NCI-H2171 (cell line): ENCODE results near the gene GSG1L.
"Not testable (repeated sequence)": the region's sequence is repeated elsewhere in the genome, so short reads cannot be mapped to it uniquely, and the experiment has no call there.

Experiments used
- DNase-seq: peaks from one replicate; lab custom pipeline; 2025; lab: John Stamatoyannopoulos, UW

The GSG1L gene

DNA sequence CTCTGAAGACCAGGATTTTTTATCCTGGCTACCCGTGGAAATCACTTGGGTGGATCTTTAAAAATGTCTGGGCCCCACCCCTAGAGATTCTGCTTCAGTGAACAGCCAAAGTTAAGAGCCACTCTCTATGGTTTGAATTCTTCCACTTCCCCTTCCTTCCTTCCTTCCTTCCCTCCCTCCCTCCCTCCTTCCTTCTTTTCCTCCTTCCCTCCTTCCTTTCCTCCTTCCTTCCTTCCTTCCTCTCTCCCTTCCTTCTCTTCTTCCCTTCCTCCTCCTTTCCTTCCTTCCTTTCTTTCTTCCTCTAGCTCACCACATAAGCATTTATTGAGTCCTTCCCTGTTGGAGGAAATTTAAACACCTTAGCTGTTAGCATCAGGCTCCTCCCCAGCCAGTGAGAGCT is 310.0 kb downstream of the GSG1L start:
- DNase-seq, result no peak

DNA sequence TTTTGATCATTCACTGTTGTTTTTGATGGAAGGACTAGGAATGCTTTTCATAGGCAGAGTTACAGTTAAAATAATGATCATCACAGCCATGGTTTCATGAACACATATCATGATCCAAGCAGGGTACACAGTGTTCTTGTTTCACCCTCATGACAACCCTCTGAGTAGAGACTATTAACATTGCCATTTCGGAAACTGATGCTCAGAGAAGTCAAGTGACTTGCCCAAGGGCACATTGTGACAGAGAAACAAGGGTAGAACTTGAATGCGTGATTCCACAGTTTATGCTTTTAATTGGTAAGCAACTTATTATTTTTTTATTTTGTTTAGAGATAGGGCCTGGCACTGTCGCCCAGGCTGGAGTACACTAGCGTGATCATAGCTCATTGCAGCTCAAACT is 311.3 kb downstream of the GSG1L start:
- DNase-seq, result no peak

DNA sequence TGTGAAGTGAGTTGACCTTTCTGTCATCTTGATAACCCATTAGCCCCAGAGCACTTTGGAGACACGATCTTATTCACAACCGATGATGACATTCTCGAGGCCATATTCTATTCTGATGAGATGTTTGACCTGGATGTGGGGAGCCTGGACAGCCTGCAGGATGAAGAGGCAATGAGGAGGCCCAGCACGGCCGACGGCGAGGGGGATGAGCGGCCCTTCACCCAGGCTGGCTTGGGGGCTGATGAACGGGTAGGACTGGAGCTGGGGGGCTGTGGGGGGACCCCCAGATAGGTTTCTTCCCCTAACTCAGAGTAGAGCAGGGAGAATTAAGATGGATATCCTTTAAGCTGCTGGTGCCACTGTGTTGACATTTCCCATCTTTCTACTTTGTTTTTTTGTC is 311.8 kb downstream of the GSG1L start:
- DNase-seq, result no peak

DNA sequence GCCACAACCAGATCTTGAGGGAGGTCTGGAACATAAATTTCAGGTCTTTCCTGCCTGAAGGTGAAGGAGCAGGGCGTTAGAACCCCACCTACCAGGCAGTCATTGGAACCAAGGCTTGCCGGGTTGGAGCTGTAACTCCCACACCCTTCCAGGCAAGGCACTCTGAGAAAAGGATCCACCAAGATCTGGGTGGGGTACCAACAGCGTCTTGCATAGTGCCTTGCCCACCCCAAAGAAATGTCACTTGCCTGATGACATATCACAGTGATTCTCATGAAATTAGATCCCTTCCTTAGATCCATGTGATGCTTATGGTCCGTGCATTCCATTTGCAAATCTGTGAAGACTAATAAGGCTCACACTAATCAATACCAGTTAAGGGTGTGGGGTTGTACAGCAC is 312.3 kb downstream of the GSG1L start:
- no peak for DNase-seq

DNA sequence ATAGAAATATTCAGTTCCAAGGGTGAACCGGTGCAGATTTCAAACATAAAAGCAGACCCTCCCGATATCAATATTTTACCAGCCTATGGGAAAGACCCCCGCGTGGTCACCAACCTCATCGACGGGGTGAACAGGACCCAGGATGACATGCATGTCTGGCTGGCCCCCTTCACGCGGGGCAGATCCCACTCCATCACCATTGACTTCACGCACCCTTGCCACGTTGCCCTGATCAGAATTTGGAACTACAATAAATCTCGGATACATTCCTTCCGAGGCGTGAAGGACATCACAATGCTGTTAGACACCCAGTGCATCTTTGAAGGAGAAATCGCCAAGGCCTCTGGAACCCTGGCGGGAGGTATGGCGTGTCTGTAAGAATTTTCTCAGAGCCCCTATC is 313.6 kb downstream of the GSG1L start:
- DNase-seq, result no peak

DNA sequence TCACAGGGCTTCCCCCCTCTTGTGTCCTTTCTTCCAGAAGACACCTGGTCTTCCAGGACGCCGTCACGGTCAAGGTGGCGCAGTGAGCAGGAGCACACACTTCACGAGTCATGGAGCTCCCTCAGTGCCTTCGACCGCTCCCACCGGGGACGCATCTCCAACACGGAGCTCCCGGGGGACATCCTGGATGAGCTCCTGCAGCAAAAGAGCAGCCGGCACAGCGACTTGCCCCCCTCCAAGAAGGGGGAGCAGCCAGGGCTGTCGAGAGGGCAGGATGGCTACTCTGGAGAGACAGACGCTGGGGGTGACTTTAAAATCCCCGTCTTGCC is 314.0 kb downstream of the GSG1L start:
- no peak for DNase-seq

DNA sequence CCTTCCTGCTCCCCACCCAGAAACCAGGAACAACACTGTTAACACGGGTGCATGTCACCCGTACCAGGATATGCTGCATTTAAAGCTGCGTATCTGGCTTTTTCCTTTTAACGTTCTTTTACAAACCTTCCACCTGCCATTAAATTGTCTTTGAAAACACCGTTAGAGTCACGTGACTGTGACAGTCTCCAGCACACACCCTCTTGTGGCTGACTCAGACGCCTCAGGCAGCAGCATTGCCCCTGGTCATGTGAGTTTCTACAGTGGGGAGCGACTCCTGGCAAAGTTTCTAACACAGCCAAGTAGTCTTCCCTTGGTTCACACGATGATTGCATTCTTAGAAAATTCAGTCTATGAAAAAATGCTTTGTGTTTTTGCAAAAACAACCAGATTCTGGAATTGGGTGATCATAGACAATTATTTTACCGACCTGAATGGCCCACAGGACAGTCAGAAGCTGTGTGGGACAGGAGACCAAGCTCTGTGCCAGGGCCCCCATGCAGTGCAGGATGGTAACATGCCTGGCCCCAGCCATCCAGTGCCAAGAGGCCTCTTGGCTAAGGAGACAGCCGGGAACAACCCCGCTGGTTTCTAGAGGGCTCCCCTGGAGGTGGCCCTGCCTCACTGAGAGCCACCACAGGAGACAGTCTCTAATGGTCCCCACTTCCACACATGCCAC is 314.5 kb downstream of the GSG1L start:
- DNase-seq, result peak; percentile 30

DNA sequence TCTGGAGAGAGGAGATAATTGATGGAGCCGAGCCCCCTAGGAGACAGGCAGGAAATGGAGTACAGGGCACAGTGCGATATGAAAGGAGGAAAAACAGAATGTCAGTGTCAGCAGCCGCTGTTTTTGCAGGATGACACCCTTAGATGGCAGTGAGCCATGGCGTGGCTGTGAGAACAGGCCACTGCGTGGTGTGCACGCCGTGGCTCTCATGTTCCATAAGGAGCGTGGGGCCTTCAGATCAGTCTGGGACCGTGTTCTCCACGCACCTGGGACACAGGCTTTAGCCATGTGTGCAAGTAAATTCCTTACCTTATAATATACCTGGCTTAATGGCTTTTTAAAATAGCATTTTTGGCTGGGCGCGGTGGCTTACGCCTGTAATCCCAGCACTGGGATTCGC is 315.6 kb downstream of the GSG1L start:
- DNase-seq, result no peak

DNA sequence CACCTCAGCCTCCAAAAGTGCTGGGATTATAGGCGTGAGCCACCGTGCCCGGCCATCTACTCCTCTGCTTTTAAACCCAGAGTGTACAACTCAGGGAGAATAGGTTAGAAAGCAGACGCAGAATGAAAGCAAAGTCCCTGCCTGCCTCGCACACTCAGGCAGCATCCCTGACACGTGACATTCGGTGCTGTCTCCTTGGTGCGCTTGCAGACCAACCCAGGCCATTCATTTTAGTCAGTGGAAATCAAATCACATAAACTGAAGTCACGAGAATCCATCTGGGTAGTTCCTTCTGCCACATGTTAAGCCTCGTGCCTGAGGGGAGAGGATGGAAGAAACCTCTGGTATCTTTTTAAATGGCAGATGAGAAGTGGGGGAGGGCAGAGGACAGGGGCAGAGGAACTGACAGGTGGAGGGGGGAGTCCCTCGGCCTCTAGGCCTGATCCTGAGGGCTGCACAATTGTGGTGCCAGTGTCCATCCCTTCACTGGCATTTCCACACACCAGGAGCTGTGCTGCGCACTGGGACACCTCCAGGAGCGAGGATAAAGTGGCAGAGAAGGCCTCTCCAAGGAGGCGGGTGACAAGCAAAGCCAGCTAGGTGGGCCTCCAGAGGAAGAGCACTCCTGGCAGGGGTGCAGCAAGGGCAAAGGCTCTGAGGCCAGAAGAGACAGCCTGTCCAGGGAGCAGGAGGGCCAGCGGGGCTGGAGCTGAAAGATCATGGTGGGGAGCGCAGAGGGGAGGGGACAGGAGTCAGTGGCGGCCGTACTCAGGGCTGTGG is 317.2 kb downstream of the GSG1L start:
- DNase-seq, result no peak

DNA sequence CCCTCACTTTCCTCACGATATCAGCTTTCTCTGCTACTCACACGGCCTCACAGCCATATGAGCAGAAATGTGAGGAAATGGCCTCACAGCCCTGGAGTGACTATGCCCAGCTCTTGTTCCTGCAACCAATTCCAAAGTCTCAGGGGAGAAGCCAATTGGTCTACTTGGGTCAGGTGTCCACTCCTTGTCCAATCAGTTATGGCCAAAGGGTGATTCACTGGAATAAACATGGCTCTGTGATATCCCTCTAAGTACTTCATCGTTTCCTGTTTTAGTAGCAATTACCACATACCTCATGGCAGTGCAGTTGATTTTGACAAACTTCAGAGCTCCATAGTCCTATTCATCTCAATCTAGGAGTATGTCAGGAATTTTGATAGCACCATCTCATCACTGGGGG is 318.2 kb downstream of the GSG1L start:
- DNase-seq, result no peak

DNA sequence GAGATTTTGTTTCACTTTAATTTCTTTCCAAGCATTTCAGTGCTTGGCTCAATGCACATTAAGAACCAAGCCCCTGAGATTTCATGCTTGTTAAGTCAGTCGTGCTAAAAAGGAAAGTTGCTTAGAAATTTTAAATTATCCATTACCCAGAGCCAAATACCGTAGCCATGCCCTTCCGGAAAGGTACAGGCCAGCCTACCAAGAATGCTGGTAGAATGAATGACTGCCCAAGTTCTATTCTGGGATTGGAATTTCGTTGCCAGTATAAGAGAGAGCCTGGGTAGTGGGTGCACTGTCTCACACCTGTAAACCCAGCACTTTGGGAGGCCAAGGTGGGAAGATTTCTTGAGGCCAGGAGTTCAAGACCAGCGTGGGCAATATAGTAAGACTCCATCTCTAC is 319.6 kb downstream of the GSG1L start:
- DNase-seq, result no peak

DNA sequence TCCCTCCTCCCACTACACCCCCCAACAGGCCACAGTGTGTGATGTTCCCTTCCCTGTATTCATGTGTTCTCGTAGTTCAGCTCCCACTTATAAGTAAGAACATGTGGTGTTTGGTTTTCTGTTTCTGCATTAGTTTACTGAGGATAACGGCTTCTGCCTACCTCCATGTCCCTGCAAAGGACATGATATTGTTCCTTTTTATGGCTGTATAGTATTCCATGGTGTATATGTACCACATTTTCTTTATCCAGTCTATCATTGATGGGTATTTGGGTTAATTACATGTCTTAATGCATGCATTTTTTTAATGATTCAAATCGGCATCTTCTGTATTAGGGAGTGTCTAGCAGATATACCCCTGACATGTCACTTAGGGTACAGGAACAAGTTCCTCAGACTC is 320.5 kb downstream of the GSG1L start:
- DNase-seq, result not testable (repeated sequence)

DNA sequence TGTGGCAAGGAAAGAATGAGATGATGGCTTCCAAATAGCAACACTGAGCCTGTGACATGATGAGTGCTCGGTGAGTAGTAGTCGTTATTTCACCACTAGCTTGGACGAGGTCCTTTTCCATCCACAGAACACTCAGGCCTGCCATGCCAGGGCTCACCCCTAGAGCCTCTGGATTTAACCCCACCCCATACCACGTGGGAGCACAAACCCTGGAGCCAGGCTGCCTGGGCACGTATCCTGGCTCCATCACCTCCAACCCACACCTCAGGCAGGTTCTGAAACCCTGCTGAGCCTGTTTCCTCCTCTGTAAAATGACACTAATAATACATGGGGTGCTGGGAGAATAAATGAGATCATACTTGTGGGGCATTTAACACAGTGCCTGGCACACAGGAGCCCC is 321.2 kb downstream of the GSG1L start:
- DNase-seq, result no peak

DNA sequence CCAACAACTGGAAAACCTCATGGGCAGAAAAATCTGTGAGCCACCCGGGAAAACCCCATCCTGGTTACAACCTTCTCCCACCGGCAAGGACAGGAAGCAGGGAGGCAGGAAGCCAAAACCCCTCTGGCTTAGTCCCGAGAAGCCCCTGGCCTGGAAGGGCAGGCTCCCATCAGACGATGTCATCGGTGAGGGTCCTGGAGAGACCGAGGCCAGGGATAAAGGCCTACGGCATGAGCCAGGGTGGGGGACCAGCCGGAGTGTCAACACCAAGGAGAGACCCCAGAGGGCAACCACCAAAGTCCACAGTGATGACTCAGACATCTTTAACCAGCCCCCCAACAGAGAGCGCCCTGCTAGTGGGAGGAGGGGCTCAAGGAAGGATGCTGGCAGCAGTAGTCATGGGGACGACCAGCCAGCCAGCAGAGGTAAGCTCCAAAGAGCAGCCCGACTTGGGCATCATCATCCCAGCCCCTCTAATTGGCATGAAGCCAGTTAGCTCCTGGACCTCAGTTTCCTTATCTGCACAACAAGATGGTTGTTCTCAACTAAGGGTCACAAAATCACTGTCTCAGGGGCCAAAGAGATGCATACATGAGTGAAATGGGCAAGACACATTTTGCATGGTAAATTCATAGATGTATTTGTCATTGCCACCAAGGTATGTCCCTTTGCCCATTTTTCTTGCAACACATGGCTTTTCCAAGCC is 322.9 kb downstream of the GSG1L start:
- DNase-seq, result no peak

DNA sequence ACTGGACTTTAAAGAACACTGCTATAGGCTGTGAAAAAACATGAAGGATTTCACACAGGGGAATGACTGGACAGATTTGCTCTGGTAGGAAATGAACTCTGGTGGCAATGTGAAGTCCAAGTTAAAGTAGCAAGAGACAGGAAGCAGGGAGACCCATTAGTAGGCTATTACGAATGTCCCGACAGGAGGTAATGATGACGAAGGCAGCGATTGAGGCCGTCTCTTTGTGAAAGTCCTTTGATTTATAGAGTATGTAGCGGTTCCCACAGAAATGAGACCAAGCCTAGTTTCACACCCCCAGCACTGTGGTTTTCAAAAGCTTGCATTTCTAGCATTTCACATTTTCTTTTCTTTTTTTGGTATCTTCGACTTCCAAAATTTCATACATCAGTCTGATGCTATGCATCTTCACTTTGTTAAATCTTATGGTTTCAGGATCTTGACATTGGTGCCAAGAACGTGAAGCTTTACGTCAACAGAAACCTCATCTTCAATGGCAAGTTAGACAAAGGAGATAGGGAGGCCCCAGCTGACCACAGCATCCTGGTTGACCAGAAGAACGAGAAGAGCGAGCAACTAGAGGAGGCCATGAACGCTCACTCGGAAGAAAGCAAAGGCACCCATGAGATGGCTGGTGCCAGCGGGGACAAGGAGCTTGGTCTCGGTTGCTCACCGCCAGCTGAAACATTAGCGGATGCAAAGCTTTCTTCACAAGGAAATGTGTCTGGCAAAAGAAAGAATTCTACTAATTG is 323.7 kb downstream of the GSG1L start:
- DNase-seq, result no peak

DNA sequence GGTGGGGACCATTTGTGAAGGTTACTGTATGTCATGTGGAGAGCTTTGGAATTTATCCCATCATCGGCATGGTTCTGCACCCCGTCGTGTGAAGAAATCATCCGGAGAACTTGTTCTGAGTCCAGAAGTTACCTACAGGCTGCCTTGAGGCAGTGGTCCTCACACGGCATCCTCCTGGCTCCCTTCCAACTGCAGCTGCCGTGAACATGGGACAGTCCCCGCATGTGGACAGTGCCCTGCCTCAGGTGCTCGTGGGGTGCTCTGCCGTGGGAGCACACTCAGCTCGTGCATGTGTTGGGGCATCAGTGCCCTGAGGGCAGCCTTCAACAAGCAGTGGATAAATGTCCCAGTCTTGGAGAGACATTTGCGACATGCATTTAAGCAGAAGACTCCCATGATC is 324.9 kb downstream of the GSG1L start:
- DNase-seq, result no peak
